Effector memory CD4-positive, alpha-beta T cell (primary cell): ENCODE results near the gene SLC23A2.
"Not testable (repeated sequence)": the region's sequence is repeated elsewhere in the genome, so short reads cannot be mapped to it uniquely, and the experiment has no call there.

Experiments used
- DNase-seq, 3 donors: peaks; one replicate each; pipeline ENCODE4 v3.0.0-alpha.2; 2020
- H3K27ac ChIP-seq: 2 replicates; pipeline ENCODE4 v1.7.0; 2013; ENCODE audit warnings: mild to moderate bottlenecking, low read length, moderate library complexity; ENCODE audit not compliant: insufficient read depth, poor library complexity, severe bottlenecking
- H3K27me3 ChIP-seq: replicated peaks from 2 replicates; pipeline ENCODE4 v1.7.0; 2013; ENCODE audit warnings: mild to moderate bottlenecking, low read length; ENCODE audit not compliant: insufficient read depth, control insufficient read depth, poor library complexity, severe bottlenecking
- H3K36me3 ChIP-seq: 2 replicates; pipeline ENCODE4 v1.7.0; 2013; ENCODE audit warnings: mild to moderate bottlenecking, low read length, moderate library complexity; ENCODE audit not compliant: control insufficient read depth, insufficient read depth
- H3K4me1 ChIP-seq: 2 replicates; pipeline ENCODE4 v1.7.0; 2013; ENCODE audit warnings: low read length, mild to moderate bottlenecking; ENCODE audit not compliant: control insufficient read depth, insufficient read depth, poor library complexity, severe bottlenecking
- H3K4me3 ChIP-seq: 2 replicates; pipeline ENCODE4 v1.7.0; 2013; ENCODE audit warnings: low read length, low read depth, mild to moderate bottlenecking; ENCODE audit not compliant: insufficient read depth, poor library complexity, severe bottlenecking
- H3K9me3 ChIP-seq: 2 replicates; pipeline ENCODE4 v1.7.0; 2013; ENCODE audit warnings: mild to moderate bottlenecking, low read length, moderate library complexity; ENCODE audit not compliant: control insufficient read depth

Gene SLC23A2

DNA sequence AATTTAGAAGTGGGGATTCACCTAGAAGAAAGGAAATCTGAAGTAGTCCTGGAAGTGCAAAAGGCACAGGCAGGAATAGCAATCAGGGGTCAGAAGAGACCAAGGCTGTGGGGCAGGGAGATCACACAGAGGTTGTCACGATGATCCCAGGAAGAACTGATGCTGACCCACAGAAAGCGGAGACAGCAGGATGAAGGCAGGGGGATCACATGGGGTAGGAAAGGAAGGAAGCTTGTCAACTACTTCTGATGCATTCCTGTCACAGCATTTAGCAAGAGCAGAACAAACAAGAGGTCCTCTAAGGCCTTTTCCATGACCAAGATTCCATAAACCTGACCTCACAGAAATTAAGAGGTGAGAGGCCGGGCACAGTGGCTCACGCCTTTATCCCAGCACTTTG, 79.1 kb downstream of the SLC23A2 start:
- Histone ChIP-seq H3K27ac (no peak overlapping the region), H3K36me3 (no peaks in the 10 kb centered on the region), H3K27me3 (no peaks in the 10 kb centered on the region), H3K4me3 (no peak overlapping the region), H3K9me3 (no peaks in the 10 kb centered on the region), H3K4me1 (no peaks in the 10 kb centered on the region)
- DNase-seq: no peak

DNA sequence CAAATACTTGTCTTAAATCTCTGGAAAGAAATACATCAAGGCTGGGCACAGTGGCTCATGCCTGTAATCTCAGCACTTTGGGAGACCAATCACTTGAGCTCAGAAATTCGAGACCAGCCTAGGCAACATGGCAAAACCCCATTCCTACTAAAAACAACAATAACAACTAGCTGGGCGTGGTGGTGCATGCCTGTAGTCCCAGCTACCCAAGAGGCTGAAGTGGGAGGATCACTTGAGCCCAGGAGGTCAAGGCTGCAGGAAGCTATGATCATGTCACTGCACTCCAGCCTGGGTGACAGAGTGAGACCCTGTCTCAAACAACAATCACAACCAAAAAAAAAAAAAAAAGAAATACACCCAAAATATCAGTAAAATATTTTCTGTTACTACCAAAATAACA, 80.0 kb downstream of the SLC23A2 start:
- not testable (repeated sequence) for H3K9me3 ChIP-seq, H3K27ac ChIP-seq, H3K4me3 ChIP-seq, DNase-seq, H3K4me1 ChIP-seq, H3K36me3 ChIP-seq, H3K27me3 ChIP-seq

DNA sequence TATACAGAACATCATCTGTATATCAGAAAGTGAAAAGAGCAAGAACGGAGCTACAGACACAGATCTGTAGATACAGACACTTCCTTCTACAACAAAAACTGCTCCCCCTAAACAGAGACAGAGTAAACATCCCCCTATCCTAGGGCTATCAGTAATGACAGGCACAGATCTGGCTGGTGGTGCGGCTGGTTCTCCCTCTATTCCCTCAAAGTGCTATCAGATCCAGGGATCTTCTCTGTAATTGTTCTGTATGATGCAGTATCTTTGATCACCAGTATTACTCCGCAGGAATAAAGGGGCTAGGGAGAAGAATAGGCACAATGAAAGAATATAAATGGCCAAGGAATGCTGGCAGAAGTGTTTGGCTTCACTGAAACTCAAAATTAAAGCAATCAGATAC, 80.7 kb downstream of the SLC23A2 start:
- DNase-seq: no peak
- Histone ChIP-seq H3K27ac (no peak overlapping the region), H3K27me3 (no peaks in the 10 kb centered on the region), H3K9me3 (no peaks in the 10 kb centered on the region), H3K4me3 (no peak overlapping the region), H3K36me3 (no peaks in the 10 kb centered on the region), H3K4me1 (no peaks in the 10 kb centered on the region)

DNA sequence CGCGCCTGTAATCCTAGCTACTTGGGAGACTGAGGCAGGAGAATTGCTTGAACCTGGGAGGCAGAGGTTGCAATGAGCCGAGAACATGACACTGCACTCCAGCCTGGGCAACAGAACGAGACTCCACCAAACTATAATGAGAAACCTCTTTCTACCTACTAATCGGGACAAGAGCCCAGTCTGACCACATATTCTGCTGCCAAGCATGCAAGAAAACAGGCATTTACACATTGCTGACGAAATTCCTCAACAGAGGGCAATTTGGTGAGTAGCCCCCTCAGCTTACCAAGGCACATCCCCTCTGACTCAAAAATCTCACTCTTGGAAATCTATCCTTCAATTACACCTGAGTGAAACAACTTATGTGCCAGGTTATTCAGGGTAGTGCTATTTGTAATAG, 81.2 kb downstream of the SLC23A2 start:
- Histone ChIP-seq H3K9me3 (no peaks in the 10 kb centered on the region), H3K27ac (no peak overlapping the region), H3K27me3 (no peaks in the 10 kb centered on the region), H3K4me3 (no peak overlapping the region), H3K4me1 (no peaks in the 10 kb centered on the region), H3K36me3 (no peaks in the 10 kb centered on the region)
- DNase-seq: no peak

DNA sequence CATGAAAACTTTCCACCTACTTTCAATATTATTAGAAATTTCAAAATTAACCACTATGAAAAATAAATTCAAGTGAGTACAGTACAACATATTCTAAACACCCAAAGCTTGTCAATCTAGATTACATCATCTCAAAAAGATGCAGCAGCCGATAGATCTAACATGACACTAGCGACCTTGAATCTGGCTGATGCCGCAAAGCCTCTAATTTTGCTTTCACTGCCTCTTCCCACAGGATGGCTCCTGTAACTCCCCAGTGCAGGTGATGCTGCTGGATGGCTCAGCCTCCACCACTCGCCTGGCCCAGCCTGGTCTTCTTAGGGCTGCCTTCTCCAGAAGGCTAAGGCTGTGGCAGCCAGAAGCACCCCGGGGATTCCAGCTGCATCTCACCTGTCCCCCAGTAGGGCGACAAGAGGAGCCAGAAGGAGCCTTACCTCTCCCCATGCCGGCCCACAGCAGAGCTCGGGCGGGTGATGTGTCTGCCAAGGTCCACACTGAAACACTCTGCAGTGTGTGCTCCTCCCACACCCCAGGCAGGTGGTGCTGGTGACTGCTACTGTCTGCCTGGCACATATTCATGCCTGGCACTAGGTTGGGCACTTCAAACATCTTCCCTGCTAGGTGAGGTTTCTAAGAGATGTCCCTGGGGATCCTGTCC, 82.1 kb downstream of the SLC23A2 start:
- H3K36me3 ChIP-seq: no peaks in the 10 kb centered on the region
- H3K4me1 ChIP-seq: no peaks in the 10 kb centered on the region
- H3K27ac ChIP-seq: no peak overlapping the region
- H3K9me3 ChIP-seq: no peaks in the 10 kb centered on the region
- H3K4me3 ChIP-seq: no peak overlapping the region
- H3K27me3 ChIP-seq: no peaks in the 10 kb centered on the region
- no peak for DNase-seq

DNA sequence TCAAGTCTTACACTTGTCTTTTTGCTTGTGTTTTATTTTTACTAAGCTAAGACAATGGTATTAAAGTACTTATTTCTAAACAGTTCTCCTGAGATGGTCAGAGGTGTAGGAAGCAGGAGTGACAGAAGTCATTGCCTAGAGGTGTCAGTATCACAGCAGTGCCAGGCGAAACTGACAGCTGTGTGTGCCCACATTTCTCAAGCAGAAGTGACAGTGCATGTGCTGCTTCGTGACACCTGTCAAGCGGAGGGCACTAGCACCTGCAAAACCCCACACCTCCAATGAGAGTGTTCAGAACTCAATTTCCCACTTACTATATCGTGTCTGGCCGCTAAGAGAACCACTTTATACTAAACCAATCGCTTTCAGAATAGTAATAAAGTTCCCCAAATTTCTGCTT, 82.8 kb downstream of the SLC23A2 start:
- no peaks in the 10 kb centered on the region for H3K36me3 ChIP-seq
- no peaks in the 10 kb centered on the region for H3K4me1 ChIP-seq
- H3K9me3 ChIP-seq: no peaks in the 10 kb centered on the region
- H3K27ac ChIP-seq: no peak overlapping the region
- H3K27me3 ChIP-seq: no peaks in the 10 kb centered on the region
- DNase-seq: no peak
- H3K4me3 ChIP-seq: no peak overlapping the region

DNA sequence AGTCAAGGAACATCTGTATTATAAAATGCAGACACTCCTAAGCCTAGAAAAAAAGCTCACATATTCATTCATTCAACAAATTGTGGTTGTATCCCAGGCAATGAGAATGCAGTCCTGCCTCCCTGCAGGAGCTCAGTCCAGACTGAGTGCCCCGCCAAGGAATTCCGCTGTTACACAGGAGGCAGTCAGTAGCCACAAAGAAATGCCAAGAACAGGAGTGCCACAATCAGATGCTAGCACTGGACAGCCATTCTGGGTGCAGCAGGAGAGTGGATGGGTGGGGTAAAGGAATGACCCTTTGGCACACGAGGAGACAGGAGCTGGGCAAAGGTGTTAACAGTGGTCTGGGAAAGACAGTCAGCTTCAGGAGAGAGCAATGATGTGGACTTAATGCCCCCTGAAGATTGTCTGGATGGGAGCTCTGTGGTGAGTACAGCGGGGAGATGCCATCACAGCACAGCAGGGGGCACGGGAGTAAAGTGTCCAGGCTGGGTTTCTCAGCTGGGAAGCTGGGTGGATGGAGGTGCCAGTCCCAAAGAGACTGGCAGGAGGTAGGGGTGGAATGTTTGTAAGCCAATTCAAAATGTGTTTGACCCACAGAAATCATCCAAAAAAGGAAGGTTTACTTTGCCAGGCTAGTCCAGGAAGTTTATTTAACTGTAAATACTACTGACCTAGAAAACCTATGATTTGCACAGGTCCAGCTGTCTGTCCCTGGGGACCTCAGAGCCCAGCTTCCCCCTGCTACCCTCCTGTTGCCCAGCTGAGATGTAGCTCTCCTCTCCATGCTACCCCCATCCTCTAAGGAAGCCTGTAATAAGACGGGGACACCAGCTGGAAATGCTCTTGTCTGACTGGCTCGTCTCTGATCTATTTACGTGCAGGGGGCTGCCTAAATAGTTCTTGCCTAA, 84.1 kb downstream of the SLC23A2 start:
- H3K4me3 ChIP-seq: no peak overlapping the region
- H3K27ac ChIP-seq: no peak overlapping the region
- no peaks in the 10 kb centered on the region for H3K36me3 ChIP-seq
- no peaks in the 10 kb centered on the region for H3K9me3 ChIP-seq
- no peak for DNase-seq
- no peaks in the 10 kb centered on the region for H3K4me1 ChIP-seq
- no peaks in the 10 kb centered on the region for H3K27me3 ChIP-seq

DNA sequence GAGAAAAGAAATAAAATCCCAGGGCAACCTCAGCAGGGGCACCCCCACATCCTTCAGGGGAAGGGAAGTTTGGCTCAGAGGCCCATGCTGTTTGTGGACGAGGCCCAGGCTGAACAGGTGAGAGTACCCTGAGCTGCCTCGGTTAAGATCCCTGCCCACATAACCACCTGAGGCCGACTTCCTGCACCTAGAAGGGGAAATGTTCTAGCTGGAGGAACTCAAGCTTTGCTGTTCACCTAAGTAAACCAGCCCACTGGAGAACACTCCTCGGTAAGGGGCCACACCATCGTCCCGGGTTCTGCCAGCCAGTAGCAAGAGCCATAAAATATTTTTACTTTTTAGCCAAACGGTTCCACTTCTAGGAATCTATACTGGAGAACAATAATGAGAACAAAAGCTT, 88.2 kb downstream of the SLC23A2 start:
- H3K4me3 ChIP-seq: no peak overlapping the region
- no peak overlapping the region for H3K27ac ChIP-seq
- DNase-seq: no peak
- no peaks in the 10 kb centered on the region for H3K9me3 ChIP-seq
- no peaks in the 10 kb centered on the region for H3K36me3 ChIP-seq
- no peaks in the 10 kb centered on the region for H3K4me1 ChIP-seq
- H3K27me3 ChIP-seq: no peaks in the 10 kb centered on the region

DNA sequence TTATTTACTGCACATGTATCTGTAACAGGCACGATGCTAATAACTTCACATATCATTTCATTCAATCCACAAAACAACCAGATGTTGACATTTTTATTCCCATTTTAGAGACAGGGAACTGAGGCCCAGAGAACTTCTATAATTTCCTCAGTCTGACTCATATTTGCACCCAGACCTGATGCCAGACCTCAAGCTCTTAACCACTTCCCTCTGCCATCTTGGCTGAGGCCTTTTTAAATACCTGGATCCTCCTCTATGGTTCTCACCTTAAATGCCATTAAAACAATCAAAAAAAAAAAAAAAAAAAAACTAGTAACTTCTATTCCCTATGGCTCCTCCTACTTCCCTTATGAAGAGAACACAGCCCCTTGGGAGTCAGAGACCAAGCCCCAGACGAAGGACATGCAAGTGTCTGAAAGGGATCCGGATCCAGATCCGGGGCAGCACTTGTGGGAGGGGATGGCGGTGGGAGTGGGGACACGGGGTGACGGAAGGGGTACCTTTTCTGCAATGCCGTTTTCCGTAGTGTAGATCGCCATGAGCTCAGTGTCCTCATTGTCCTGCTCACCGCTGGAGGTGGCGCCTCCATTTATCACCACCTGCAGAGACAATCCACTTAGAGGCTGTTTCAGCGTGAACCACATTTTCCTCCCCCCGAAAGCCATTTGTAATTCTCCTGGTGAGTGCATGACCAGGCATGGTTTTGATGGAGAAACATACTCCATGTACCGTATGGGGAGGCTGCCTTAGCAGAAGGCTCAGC, 88.7 kb downstream of the SLC23A2 start:
- no peak overlapping the region for H3K4me3 ChIP-seq
- DNase-seq: no peak
- H3K9me3 ChIP-seq: no peaks in the 10 kb centered on the region
- H3K27me3 ChIP-seq: no peaks in the 10 kb centered on the region
- H3K27ac ChIP-seq: no peak overlapping the region
- no peaks in the 10 kb centered on the region for H3K4me1 ChIP-seq
- H3K36me3 ChIP-seq: no peaks in the 10 kb centered on the region

DNA sequence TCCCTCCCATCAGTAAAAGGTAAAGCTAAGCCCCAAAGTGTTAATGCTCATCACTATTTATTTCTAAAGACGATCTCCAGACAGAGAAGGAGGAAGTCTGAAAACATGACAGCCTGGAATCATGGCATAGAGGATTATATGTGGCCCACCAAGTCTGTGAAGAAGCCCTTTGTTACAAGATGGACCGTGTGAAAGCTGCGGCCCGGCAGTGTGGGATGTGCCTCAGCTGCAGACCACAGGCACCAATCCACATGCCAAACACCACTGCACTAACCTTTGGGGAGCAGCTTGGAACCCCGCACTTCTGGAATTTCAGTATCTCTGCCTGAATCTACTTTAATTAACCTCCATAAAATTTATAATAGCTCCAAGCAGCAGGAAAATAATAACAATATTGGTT, 90.4 kb downstream of the SLC23A2 start:
- H3K4me1 ChIP-seq: no peaks in the 10 kb centered on the region
- H3K4me3 ChIP-seq: no peak overlapping the region
- H3K27ac ChIP-seq: no peak overlapping the region
- H3K27me3 ChIP-seq: no peaks in the 10 kb centered on the region
- no peaks in the 10 kb centered on the region for H3K9me3 ChIP-seq
- DNase-seq: no peak
- H3K36me3 ChIP-seq: no peaks in the 10 kb centered on the region
